ENCODE measurements around the gene MAP4K2.

DNA sequence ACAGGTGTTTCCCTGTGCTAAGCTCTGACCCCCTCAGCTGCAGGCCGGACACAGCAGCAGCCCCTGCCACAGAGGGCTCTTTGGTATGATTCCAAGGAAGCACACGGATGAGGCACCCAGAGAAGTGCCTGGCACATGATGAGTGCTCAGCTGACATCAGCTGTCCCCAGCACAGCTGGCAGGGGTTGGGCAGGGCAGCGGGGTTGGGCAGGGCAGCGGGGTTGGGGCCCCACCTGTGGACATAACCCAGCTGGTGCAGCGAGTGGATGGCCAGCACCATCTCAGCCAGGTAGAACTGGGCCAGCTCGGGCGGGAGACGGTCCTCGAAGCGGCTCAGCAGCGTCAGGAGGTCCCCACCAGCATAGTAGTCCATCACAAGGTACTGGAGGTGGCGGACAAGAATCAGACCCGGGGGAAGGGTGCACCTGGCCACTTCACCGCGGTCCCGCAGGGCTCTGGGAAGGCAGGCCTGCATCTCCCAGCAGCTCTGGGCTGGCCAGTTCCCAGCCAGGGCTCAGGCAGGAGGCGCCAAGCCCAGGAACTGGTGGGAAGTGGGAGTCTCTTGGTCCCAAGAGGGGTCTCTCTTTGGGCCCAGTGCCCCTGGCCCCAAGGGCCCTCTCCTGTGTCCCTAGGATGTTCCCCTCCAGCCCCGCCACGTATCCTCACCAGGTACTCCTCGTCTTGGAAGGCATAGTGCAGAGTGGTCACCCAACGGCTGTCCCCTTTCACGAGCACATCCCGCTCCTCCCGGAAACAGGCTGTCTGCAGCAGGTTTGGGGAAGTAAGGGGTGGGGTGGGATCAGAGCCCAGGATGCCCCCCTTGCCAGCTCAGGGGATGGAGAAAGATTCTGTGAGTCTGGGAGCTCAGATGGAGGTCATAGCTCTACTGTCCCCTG, 37.1 kb upstream of the MAP4K2 start:
- TF ChIP-seq CREB1 (IDR thresholded peaks at IDR 0.05) (no peak), BRCA1 (IDR thresholded peaks at IDR 0.05; ENCODE audit: low read depth, low read length) (no peak)

Measured in H1 (cell line).